H1 (cell line): ENCODE measurements around the gene IL2RA. TPM values are rescaled to one million over a fixed set of nuclear protein-coding genes. Genes with fewer than 3 reads are reported as not detected.

ENCODE experiments used
- CTCF ChIA-PET: fragments of 300-600 bp; sonication (Branson Sonifier 250); formaldehyde crosslinking; loops from one replicate; lab custom pipeline; 2021; ENCODE audit not compliant: partially characterized antibody; lab: Charles Lee
- POLR2A ChIA-PET: fragments of 300-600 bp; sonication (Branson Sonifier 250); formaldehyde crosslinking; loops from one replicate; lab custom pipeline; 2021; ENCODE audit warnings: inconsistent platforms; ENCODE audit not compliant: partially characterized antibody; lab: Charles Lee
- DNase-seq, 2 experiments: peaks; one replicate each; pipeline versions ENCODE4 v3.0.0 to v3.0.0-alpha.2; 2010 to 2022; ENCODE audit warnings: low spot score in 2 of 2, low read depth in 1 of 2, mixed read lengths in 1 of 2
- FAIRE-seq: peaks from 2 replicates; lab custom pipeline; 2011; peaks lifted over from hg19 to GRCh38; lab: Jason Lieb, UNC
- H2AFZ ChIP-seq: 2 replicates; pipeline ENCODE4 v1.8.1; 2012; ENCODE audit warnings: low read length, inconsistent platforms
- H2AK5ac ChIP-seq: 2 replicates; pipeline ENCODE4 v1.6.1; 2013; ENCODE audit warnings: low read depth, low read length
- H2BK120ac ChIP-seq: replicated peaks from 2 replicates; pipeline ENCODE3; 2013; ENCODE audit warnings: low read depth, low read length, inconsistent platforms
- H2BK12ac ChIP-seq: 2 replicates; pipeline ENCODE4 v1.6.1; 2013; ENCODE audit warnings: low read depth, low read length
- H2BK15ac ChIP-seq: 2 replicates; pipeline ENCODE4 v1.6.1; 2013; ENCODE audit warnings: low read length
- H2BK20ac ChIP-seq: 2 replicates; pipeline ENCODE4 v1.6.1; 2013; ENCODE audit warnings: low read length
- H2BK5ac ChIP-seq: 2 replicates; pipeline ENCODE4 v1.6.1; 2013; ENCODE audit warnings: low read depth, low read length
- H3K14ac ChIP-seq: 2 replicates; pipeline ENCODE4 v1.6.1; 2013; ENCODE audit warnings: inconsistent platforms; ENCODE audit not compliant: insufficient read length
- H3K18ac ChIP-seq: 2 replicates; pipeline ENCODE4 v1.6.1; 2013; ENCODE audit warnings: low read length; ENCODE audit errors: extremely low read depth
- H3K23ac ChIP-seq: 2 replicates; pipeline ENCODE4 v1.6.1; 2013; ENCODE audit warnings: inconsistent platforms; ENCODE audit not compliant: insufficient read length
- H3K23me2 ChIP-seq: 2 replicates; pipeline ENCODE4 v1.6.1; 2013; ENCODE audit warnings: low read depth, low read length
- H3K27ac ChIP-seq: 2 replicates; pipeline ENCODE4 v1.6.1; 2011; ENCODE audit warnings: low read depth, low read length, inconsistent platforms
- H3K27me3 ChIP-seq, 4 experiments: replicated peaks in 1 of 4; 1 replicate in 1 of 4; 2 replicates in 3 of 4; pipeline versions ENCODE4 v1.6.1 to v1.8.1; 2011 to 2013; ENCODE audit warnings: low read length in 3 of 4, mild to moderate bottlenecking in 3 of 4, inconsistent platforms in 2 of 4, mixed read lengths in 2 of 4, moderate library complexity in 1 of 4; ENCODE audit not compliant: control insufficient read depth in 3 of 4, insufficient read depth in 3 of 4; ENCODE audit errors: extremely low read depth in 1 of 4
- H3K36me3 ChIP-seq, 4 experiments: 2 replicates each; pipeline versions ENCODE4 v1.6.1 to v1.8.1; 2011 to 2013; ENCODE audit warnings: mild to moderate bottlenecking in 4 of 4, low read length in 3 of 4, moderate library complexity in 2 of 4, control low read depth in 1 of 4, inconsistent platforms in 1 of 4; ENCODE audit not compliant: insufficient read depth in 4 of 4, control insufficient read depth in 2 of 4
- H3K4ac ChIP-seq: replicated peaks from 2 replicates; pipeline ENCODE3; 2013; ENCODE audit warnings: low read length, low read depth, mixed read lengths, inconsistent platforms; ENCODE audit not compliant: insufficient read length
- H3K4me1 ChIP-seq, 4 experiments: replicated peaks in 1 of 4; 1 replicate in 1 of 4; 2 replicates in 3 of 4; pipeline versions ENCODE4 v1.6.1 to v1.8.1; 2011 to 2013; ENCODE audit warnings: low read length in 3 of 4, inconsistent platforms in 2 of 4, mixed read lengths in 1 of 4; ENCODE audit not compliant: insufficient read depth in 4 of 4, control insufficient read depth in 3 of 4
- H3K4me2 ChIP-seq, 2 experiments: 2 replicates each; pipeline versions ENCODE4 v1.6.1 to v1.8.1; 2011 to 2013; ENCODE audit warnings: low read depth in 2 of 2, low read length in 2 of 2, control low read depth in 1 of 2, inconsistent platforms in 1 of 2, mild to moderate bottlenecking in 1 of 2; ENCODE audit not compliant: insufficient read depth in 1 of 2
- H3K4me3 ChIP-seq, 4 experiments: fragments of 200-600, 300-600 bp in 1 of 4; sonication (generic), shearing (Covaris generic), sonication (Bioruptor Twin) in 1 of 4; 2 replicates each; pipeline versions ENCODE4 v1.5.1 to v1.8.1; 2011 to 2016; ENCODE audit warnings: low read length in 4 of 4, low read depth in 3 of 4, control low read depth in 2 of 4, inconsistent platforms in 2 of 4, mild to moderate bottlenecking in 2 of 4, mixed read lengths in 1 of 4, moderate library complexity in 1 of 4; ENCODE audit not compliant: insufficient read depth in 2 of 4; ENCODE audit errors: extremely low read depth in 1 of 4
- H3K56ac ChIP-seq: replicated peaks from 2 replicates; pipeline ENCODE3; 2013; ENCODE audit warnings: low read depth, mild to moderate bottlenecking, mixed read lengths, low read length, inconsistent platforms; ENCODE audit not compliant: insufficient read length
- H3K79me1 ChIP-seq: 2 replicates; pipeline ENCODE4 v1.6.1; 2013; ENCODE audit warnings: low read depth, low read length, control low read depth
- H3K79me2 ChIP-seq, 2 experiments: 2 replicates each; pipeline versions ENCODE4 v1.6.1 to v1.8.1; 2012 to 2013; ENCODE audit warnings: low read length in 2 of 2, mild to moderate bottlenecking in 2 of 2, inconsistent platforms in 1 of 2; ENCODE audit not compliant: insufficient read depth in 2 of 2, control insufficient read depth in 1 of 2
- H3K9ac ChIP-seq, 4 experiments: replicated peaks in 1 of 4; 1 replicate in 1 of 4; 2 replicates in 3 of 4; pipeline versions ENCODE4 v1.6.1 to v1.8.1; 2011 to 2013; ENCODE audit warnings: low read depth in 3 of 4, low read length in 3 of 4, control low read depth in 2 of 4, mild to moderate bottlenecking in 2 of 4, moderate library complexity in 2 of 4, inconsistent platforms in 1 of 4; ENCODE audit errors: extremely low read depth in 1 of 4
- H3K9me3 ChIP-seq, 2 experiments: 2 replicates each; pipeline versions ENCODE4 v1.6.1 to v1.8.1; 2012 to 2013; ENCODE audit warnings: mild to moderate bottlenecking in 2 of 2, moderate library complexity in 2 of 2, control low read depth in 1 of 2, inconsistent platforms in 1 of 2, low read depth in 1 of 2, low read length in 1 of 2, mixed read lengths in 1 of 2; ENCODE audit not compliant: insufficient read depth in 2 of 2
- H4K20me1 ChIP-seq, 2 experiments: replicated peaks in 1 of 2; 2 replicates each; pipeline versions ENCODE3 to v1.8.1; 2011 to 2013; ENCODE audit warnings: inconsistent platforms in 2 of 2, low read length in 2 of 2, mild to moderate bottlenecking in 1 of 2; ENCODE audit not compliant: insufficient read depth in 2 of 2, control insufficient read depth in 1 of 2
- H4K5ac ChIP-seq: 2 replicates; pipeline ENCODE4 v1.6.1; 2013; ENCODE audit warnings: low read length, low read depth, mixed read lengths, inconsistent platforms; ENCODE audit not compliant: insufficient read length
- H4K8ac ChIP-seq: 2 replicates; pipeline ENCODE4 v1.8.0; 2013; ENCODE audit warnings: mild to moderate bottlenecking, moderate library complexity, low read length, inconsistent platforms; ENCODE audit not compliant: insufficient read depth; ENCODE audit errors: extremely low read depth
- H4K91ac ChIP-seq: replicated peaks from 2 replicates; pipeline ENCODE3; 2013; ENCODE audit warnings: low read length, mixed read lengths, inconsistent platforms; ENCODE audit not compliant: insufficient read length
- EZH2 ChIP-seq: fragments of 200-600 bp; sonication (generic); IDR thresholded peaks from 2 replicates; pipeline ENCODE4 v1.7.1; 2012; ENCODE audit warnings: low read depth, mild to moderate bottlenecking, moderate library complexity, low read length, inconsistent platforms; ENCODE audit not compliant: severe bottlenecking
- FOSL1 ChIP-seq: IDR thresholded peaks from 2 replicates; pipeline ENCODE4 v1.6.1; 2011; ENCODE audit warnings: mild to moderate bottlenecking, low read depth, low read length, moderate library complexity; ENCODE audit not compliant: insufficient read depth
- WGBS, 2 experiments: shearing (Covaris generic) in 1 of 2; methylation state at CpG; one replicate each; pipeline versions ENCODE4 v1.1.6 to v1.1.7; 2013 to 2015; ENCODE audit warnings: low lambda C conversion rate in 2 of 2, mixed read lengths in 2 of 2, inconsistent platforms in 1 of 2, low coverage in 1 of 2, missing lambda C conversion rate in 1 of 2; ENCODE audit not compliant: insufficient replicate concordance in 2 of 2, insufficient coverage in 1 of 2, insufficient read length in 1 of 2; ENCODE audit errors: extremely low coverage in 1 of 2, missing lambda C conversion rate in 1 of 2; 5-methylcytosine and 5-hydroxymethylcytosine counted together
- polyA plus RNA-seq, 7 experiments: library from polyadenylated mRNA; depleted of rRNA in 3 of 7; stranded (reverse) in 5 of 7; unstranded in 2 of 7; fragments of >200 nt in 5 of 7; fragments of 200-250 nt in 2 of 7; gene quantifications; 1 replicate in 5 of 7; 2 replicates in 1 of 7; 4 replicates in 1 of 7; pipeline versions ENCODE4 v1.2.1 to v1.2.3, GENCODE V29; 2011 to 2013; ENCODE audit warnings: missing spikeins in 2 of 7, mixed read lengths in 2 of 7
- total RNA-seq: library from RNA; stranded (reverse); fragmentation: NEBNext Ultra II Directional; extraction: Animal tissue kit (Norgen Biotek cat#: 25700); gene quantifications from 2 replicates; pipeline ENCODE4 v1.2.1, GENCODE V29; 2021

IL2RA gene
- total and polyA plus RNA-seq, 2 of the 8 experiments (the other 6 are each of a cell fraction or from before 2014, with no cell fraction given) = not detected

GRCh38 chr10:5971886-5972285 is 90.3 kb downstream of the IL2RA start:
- H3K4me2 ChIP-seq = no peak overlapping the region
- H3K23me2 ChIP-seq = peaks cover 5% of the 10 kb centered on the region
- H2BK12ac ChIP-seq = no peak overlapping the region
- no peak overlapping the region for H2AK5ac ChIP-seq
- H3K56ac ChIP-seq = no peak overlapping the region
- no peak overlapping the region for H4K91ac ChIP-seq
- H3K79me1 ChIP-seq = no peaks in the 10 kb centered on the region; the same call in 1 of the 2 replicates
- no peaks in the 10 kb centered on the region; a peak in 1 of 7 replicates for H3K4me1 ChIP-seq
- no peak overlapping the region for H2AFZ ChIP-seq
- no peaks in the 10 kb centered on the region for H3K36me3 ChIP-seq
- H3K79me2 ChIP-seq = no peaks in the 10 kb centered on the region
- H2BK20ac ChIP-seq = no peak overlapping the region
- H2BK120ac ChIP-seq = no peak overlapping the region
- POLR2A ChIA-PET = no interaction called here
- H2BK5ac ChIP-seq = no peak overlapping the region
- DNase-seq = no peak
- H3K9ac ChIP-seq = no peak overlapping the region
- TF ChIP-seq FOSL1 (no peak), EZH2 (no peak)
- TF ChIP-seq, all 59 proteins: peak for 0
- FAIRE-seq = no peak
- Histone ChIP-seq H4K5ac (no peak overlapping the region), H4K8ac (no peak overlapping the region), H3K27ac (no peak overlapping the region), H3K9me3 (no peaks in the 10 kb centered on the region), H3K27me3 (peaks cover 3 to 18% (median 17%) of the 10 kb centered on the region in 4 experiments), H3K18ac (no peak overlapping the region), H3K4me3 (no peak overlapping the region), H3K23ac (no peak overlapping the region), H2BK15ac (no peak overlapping the region), H3K4ac (no peak overlapping the region), H4K20me1 (peaks cover 0 to 2% of the 10 kb centered on the region in 2 experiments), H3K14ac (no peak overlapping the region)
- WGBS, 2 experiments = 89% methylated on average over 4 of the region's 4 CpGs; no CpG with 5 or more reads in 1 of the 2 experiments
- CTCF ChIA-PET = interaction anchor here (1.6 kb wide), 1 partner anchor 11 kb away, joined by 7 read pairs; no protein-coding TSS in a partner anchor
